ENCODE results near the gene VWA5A. TPM values are rescaled to one million over a fixed set of nuclear protein-coding genes. Genes with fewer than 3 reads are reported as not detected.

VWA5A gene
- total RNA-seq, 4 donors from 2014 or later, result 17.0 to 22.5 (median 19.9) TPM

DNA sequence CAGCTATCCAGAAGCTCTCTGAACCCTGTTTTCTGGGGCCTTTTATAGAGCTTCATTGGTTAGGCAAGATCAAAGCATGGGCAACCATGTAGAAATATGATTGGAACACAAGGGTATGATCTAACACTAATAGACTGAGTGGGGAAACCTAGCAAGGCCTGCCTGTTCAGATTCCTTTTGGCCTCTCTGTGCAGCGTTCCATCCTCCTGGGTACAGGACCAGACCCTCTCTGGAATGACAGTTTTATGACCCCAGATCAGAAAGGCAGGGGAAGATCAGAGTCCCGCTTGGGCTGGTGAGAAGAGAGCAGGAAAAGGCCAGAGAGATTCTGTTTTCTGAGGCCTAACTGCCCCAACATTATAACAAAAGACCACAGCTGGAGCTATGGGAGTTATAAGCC lies 36.7 kb upstream of the VWA5A start:
- no peaks in the 10 kb centered on the region for H3K36me3 ChIP-seq
- TF ChIP-seq EP300 (IDR thresholded peaks at IDR 0.05) (no peak), POLR2A (IDR thresholded peaks at IDR 0.05) (no peak)
- TF ChIP-seq, protein P1, sequence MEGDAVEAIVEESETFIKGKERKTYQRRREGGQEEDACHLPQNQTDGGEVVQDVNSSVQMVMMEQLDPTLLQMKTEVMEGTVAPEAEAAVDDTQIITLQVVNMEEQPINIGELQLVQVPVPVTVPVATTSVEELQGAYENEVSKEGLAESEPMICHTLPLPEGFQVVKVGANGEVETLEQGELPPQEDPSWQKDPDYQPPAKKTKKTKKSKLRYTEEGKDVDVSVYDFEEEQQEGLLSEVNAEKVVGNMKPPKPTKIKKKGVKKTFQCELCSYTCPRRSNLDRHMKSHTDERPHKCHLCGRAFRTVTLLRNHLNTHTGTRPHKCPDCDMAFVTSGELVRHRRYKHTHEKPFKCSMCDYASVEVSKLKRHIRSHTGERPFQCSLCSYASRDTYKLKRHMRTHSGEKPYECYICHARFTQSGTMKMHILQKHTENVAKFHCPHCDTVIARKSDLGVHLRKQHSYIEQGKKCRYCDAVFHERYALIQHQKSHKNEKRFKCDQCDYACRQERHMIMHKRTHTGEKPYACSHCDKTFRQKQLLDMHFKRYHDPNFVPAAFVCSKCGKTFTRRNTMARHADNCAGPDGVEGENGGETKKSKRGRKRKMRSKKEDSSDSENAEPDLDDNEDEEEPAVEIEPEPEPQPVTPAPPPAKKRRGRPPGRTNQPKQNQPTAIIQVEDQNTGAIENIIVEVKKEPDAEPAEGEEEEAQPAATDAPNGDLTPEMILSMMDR (IDR thresholded peaks at IDR 0.05), result no peak
- H3K4me3 ChIP-seq, result no peak overlapping the region
- DNase-seq (ENCODE audit: low spot score in 2 of 2), result no peak
- 65 to 73% methylated on average over 2 of the region's 2 CpGs for WGBS, 2 donors
- no peak overlapping the region for H3K27ac ChIP-seq
- peaks cover 0 to 15% (median 3%) of the 10 kb centered on the region in 4 donors for H3K4me1 ChIP-seq
- peaks cover 0 to 12% of the 10 kb centered on the region in 2 donors for H3K27me3 ChIP-seq
- H3K9me3 ChIP-seq, result no peaks in the 10 kb centered on the region

DNA sequence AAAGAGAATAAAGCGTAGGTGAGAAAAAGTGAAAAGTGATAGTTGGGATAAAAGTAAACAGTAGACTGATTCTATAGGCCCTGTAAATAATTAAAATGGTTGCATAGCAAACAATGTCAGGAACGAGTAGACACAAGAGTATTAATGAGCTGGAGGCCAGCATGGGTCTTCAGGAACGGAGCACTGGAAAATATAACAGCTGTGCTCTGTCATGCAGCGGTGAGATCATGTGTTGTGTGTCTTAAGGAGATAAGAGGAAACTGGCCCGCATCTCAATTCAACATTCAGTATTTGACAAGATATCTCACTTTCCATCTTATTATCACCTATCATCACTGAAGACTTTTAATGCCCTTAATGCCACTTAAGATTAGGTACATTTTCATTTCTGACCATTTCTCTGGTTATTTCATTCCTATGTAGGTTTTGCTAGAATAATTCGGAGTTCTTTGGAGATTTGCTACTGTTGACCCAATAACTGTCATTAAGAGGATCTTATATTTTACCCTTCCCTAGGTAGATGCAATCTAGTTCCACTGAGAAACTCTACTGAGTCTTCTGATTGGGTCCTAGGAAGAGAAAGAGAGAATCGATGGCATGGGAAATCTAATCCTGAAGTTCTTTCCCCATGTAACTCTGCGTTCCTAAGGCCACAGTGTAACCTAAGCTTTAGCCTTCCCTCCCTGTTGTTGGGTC lies 35.5 kb upstream of the VWA5A start:
- TF ChIP-seq POLR2A (IDR thresholded peaks at IDR 0.05), result no peak
- TF ChIP-seq EP300 (IDR thresholded peaks at IDR 0.05), result no peak
- no peaks in the 10 kb centered on the region for H3K36me3 ChIP-seq
- no peaks in the 10 kb centered on the region for H3K9me3 ChIP-seq
- peaks cover 0 to 15% (median 3%) of the 10 kb centered on the region in 4 donors for H3K4me1 ChIP-seq
- no peak overlapping the region for H3K27ac ChIP-seq
- peaks cover 0 to 12% of the 10 kb centered on the region in 2 donors for H3K27me3 ChIP-seq
- no peak for DNase-seq (ENCODE audit: low spot score in 2 of 2)
- WGBS, 2 donors, result 78% methylated on average over 8 of the region's 8 CpGs
- no peak overlapping the region for H3K4me3 ChIP-seq

DNA sequence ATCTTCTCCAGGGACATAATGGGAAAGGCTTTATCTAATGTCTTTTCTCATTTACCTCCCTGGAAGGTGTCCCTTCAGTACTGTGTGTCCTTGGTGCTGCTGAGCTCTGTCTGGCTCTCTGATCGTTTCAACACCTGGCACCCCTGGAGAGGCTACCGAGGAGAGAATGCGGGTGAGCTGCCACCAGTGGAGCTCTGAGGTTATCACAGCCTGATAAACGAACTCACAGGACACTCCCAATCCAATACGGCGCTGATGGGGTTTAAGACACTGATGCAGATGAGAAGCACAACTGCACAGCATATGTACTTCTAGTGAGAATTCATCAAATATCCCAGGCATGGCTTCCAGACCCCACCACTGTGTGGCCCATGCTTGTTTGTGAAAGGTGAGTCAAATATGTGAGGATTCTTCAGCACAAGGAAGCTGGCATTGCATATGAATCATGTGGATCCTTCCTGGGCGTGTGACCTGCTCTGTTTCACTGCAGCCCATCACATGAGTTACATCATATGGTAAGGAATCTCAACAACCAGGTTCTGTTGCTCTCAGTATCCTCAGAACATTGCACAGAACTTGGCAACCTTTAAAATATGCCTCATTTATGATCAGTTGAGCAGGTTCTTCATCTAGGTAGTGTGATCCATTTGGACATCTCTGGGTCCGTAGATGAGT lies 34.8 kb upstream of the VWA5A start:
- Histone ChIP-seq H3K36me3 (no peaks in the 10 kb centered on the region), H3K27ac (no peak overlapping the region), H3K4me3 (no peak overlapping the region), H3K4me1 (peaks cover 0 to 13% (median 3%) of the 10 kb centered on the region in 4 donors), H3K27me3 (peaks cover 0 to 11% of the 10 kb centered on the region in 2 donors), H3K9me3 (no peaks in the 10 kb centered on the region)
- no peak for DNase-seq (ENCODE audit: low spot score in 2 of 2)
- WGBS, 2 donors, result 79 to 81% methylated on average over 8 of the region's 8 CpGs
- TF ChIP-seq EP300 (IDR thresholded peaks at IDR 0.05), result no peak
- TF ChIP-seq, protein P1 (IDR thresholded peaks at IDR 0.05), result no peak

DNA sequence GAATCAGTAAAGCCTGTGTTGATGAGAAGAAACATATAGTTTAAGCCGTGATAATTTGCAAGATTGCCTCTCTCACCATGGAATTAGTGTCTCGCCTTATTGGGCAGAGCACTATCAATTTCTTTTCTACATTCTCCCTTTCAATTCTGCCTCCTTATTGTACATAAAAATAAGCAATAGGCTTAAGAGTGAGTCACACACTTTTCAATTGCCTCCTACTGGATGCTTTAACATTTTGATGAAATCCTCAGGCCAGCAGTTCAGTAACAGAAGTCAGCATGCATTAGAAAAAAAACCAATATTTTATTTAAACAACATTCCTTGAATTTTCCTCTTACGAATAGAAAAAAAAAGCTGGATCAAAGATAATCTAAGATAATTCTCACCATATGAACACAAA lies 33.8 kb upstream of the VWA5A start:
- no peak for DNase-seq (ENCODE audit: low spot score in 2 of 2)
- H3K36me3 ChIP-seq, result no peaks in the 10 kb centered on the region
- H3K27ac ChIP-seq, result no peak overlapping the region
- 65 to 69% methylated on average over 3 of the region's 3 CpGs for WGBS, 2 donors
- peaks cover 0 to 3% (median 0%) of the 10 kb centered on the region in 4 donors for H3K4me1 ChIP-seq
- H3K4me3 ChIP-seq, result no peak overlapping the region
- H3K27me3 ChIP-seq, result peaks cover 0 to under 1% of the 10 kb centered on the region in 2 donors
- no peak for TF ChIP-seq EP300 (IDR thresholded peaks at IDR 0.05)
- no peak for TF ChIP-seq POLR2A (IDR thresholded peaks at IDR 0.05)
- TF ChIP-seq, protein P1 (IDR thresholded peaks at IDR 0.05), result no peak
- H3K9me3 ChIP-seq, result no peaks in the 10 kb centered on the region

DNA sequence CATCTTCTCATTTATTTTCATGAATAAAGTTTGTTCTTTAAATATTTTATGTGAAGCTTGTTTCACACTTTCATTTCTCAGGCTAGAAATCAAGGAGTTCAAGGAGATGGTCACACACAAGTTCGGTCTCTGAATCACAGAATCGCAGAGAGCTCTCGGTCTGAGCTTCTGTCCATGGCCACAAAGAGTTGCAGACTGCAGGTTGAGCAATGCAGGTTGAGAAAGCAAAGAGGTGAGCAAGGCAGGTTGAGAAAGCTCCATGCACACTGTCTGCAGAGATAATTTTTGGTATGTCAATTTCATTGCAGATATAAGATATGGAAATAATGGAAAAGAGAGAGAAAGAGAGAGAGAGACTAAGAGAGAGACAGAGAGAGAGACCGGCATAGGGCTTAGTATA lies 32.9 kb upstream of the VWA5A start:
- 81 to 82% methylated on average over 4 of the region's 4 CpGs for WGBS, 2 donors
- H3K9me3 ChIP-seq, result no peaks in the 10 kb centered on the region
- no peak overlapping the region for H3K27ac ChIP-seq
- no peaks in the 10 kb centered on the region for H3K36me3 ChIP-seq
- no peak for DNase-seq (ENCODE audit: low spot score in 2 of 2)
- H3K4me1 ChIP-seq, result no peaks in the 10 kb centered on the region
- H3K4me3 ChIP-seq, result no peak overlapping the region
- TF ChIP-seq, protein P1 (IDR thresholded peaks at IDR 0.05), result no peak
- no peaks in the 10 kb centered on the region for H3K27me3 ChIP-seq

All from tibial nerve (tissue), 4 donors.